Loucy (cell line): ENCODE results near the gene NCOA5.

Experiments used
- H2AFZ ChIP-seq: fragments of 200-600 bp; sonication (generic); 2 replicates; pipeline ENCODE4 v1.6.0; 2016; ENCODE audit warnings: antibody characterized with exemption, mild to moderate bottlenecking, low read length, moderate library complexity
- H3F3A ChIP-seq: fragments of 200-600 bp; 2 replicates; pipeline ENCODE4 v1.6.0; 2016; ENCODE audit warnings: antibody characterized with exemption, low read depth, mild to moderate bottlenecking
- H3K27me3 ChIP-seq: fragments of 200-600 bp; sonication (generic); 2 replicates; pipeline ENCODE4 v1.6.1; 2014; ENCODE audit warnings: low read length, mild to moderate bottlenecking; ENCODE audit not compliant: insufficient read depth, poor library complexity, severe bottlenecking
- H3K36me3 ChIP-seq: fragments of 200-600 bp; sonication (generic); 2 replicates; pipeline ENCODE4 v1.6.1; 2016; ENCODE audit warnings: low read length; ENCODE audit not compliant: insufficient read depth
- H3K4me1 ChIP-seq: fragments of 200-600 bp; sonication (generic); 2 replicates; pipeline ENCODE4 v1.5.1; 2014; ENCODE audit warnings: low read length, mild to moderate bottlenecking; ENCODE audit not compliant: insufficient read depth, poor library complexity, severe bottlenecking
- H3K4me2 ChIP-seq: fragments of 200-600 bp; sonication (generic); 2 replicates; pipeline ENCODE4 v1.6.0; 2014; ENCODE audit warnings: antibody characterized with exemption, low read length, low read depth, mild to moderate bottlenecking; ENCODE audit not compliant: poor library complexity, severe bottlenecking
- H3K4me3 ChIP-seq: fragments of 200-600 bp; sonication (generic); 2 replicates; pipeline ENCODE4 v1.5.1; 2014; ENCODE audit warnings: low read length, mild to moderate bottlenecking, mixed read lengths; ENCODE audit not compliant: poor library complexity, severe bottlenecking
- H3K79me2 ChIP-seq: fragments of 200-600 bp; sonication (generic); 2 replicates; pipeline ENCODE4 v1.6.1; 2014; ENCODE audit warnings: low read length; ENCODE audit not compliant: insufficient read depth
- H3K9ac ChIP-seq: fragments of 200-600 bp; sonication (generic); 2 replicates; pipeline ENCODE4 v1.6.0; 2014; ENCODE audit warnings: mild to moderate bottlenecking, low read depth, low read length, moderate library complexity; ENCODE audit not compliant: poor library complexity, severe bottlenecking
- H3K9me2 ChIP-seq: fragments of 200-600 bp; sonication (generic); replicated peaks from 2 replicates; pipeline ENCODE4 v1.6.1; 2016; ENCODE audit warnings: low read depth, low read length, mixed read lengths
- H3K9me3 ChIP-seq: fragments of 200-600 bp; sonication (generic); 2 replicates; pipeline ENCODE4 v1.6.1; 2014; ENCODE audit warnings: mild to moderate bottlenecking, antibody characterized with exemption, low read length, low read depth; ENCODE audit not compliant: insufficient read depth
- H4K20me1 ChIP-seq: fragments of 200-600 bp; sonication (generic); 2 replicates; pipeline ENCODE4 v1.6.0; 2014; ENCODE audit warnings: antibody characterized with exemption, low read length, mild to moderate bottlenecking; ENCODE audit not compliant: insufficient read depth, poor library complexity, severe bottlenecking
- EZH2phosphoT487 ChIP-seq: fragments of 200-600 bp; IDR thresholded peaks from 2 replicates; pipeline ENCODE4 v1.6.1; 2018; ENCODE audit warnings: antibody characterized with exemption, mild to moderate bottlenecking, moderate library complexity, borderline replicate concordance
- TF ChIP-seq, protein P1 (sequence below): fragments of 200-600 bp; sonication (generic); conservative IDR thresholded peaks from 2 replicates; pipeline ENCODE4 v1.5.1; 2014; ENCODE audit warnings: mild to moderate bottlenecking, antibody characterized with exemption, low read length

The NCOA5 gene

DNA sequence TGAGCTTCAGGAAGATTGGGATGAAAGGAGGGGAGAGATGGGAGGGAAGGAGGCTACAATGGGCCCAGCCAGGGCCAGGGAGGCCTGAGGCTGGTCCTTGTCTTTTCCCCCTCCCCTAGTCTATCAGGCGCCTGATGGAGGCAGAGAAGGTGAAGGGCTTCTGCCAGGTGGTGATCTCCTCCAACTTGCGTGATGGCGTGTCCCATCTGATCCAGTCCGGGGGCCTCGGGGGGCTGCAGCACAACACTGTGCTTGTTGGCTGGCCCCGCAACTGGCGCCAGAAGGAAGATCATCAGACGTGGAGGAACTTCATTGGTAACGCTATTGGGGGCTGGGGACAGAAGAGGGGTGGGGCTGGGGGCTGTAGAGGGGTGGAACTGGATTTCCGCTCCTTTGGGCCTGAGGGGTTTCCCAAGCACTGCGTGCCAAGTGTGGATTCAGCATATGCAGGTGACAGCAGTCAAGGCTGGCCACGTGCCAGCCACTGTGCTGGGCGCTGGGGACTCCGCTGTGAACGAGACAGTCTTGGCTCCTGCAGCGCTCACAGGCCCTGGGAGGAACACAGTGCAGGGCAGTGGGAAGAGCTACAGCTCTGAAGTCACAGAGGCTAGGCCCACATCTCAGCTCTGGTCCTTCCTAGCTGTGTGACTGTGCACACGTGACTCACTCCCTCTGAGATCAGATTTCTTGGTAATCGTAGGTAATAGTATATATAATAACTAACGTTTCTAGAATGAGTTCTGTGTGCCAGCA, 38.0 kb downstream of the NCOA5 start:
- no peaks in the 10 kb centered on the region for H3F3A ChIP-seq
- no peak overlapping the region for H3K4me3 ChIP-seq
- no peaks in the 10 kb centered on the region for H4K20me1 ChIP-seq
- H3K9me2 ChIP-seq, result no peaks in the 10 kb centered on the region
- H3K4me2 ChIP-seq, result no peak overlapping the region
- no peak overlapping the region for H3K9ac ChIP-seq
- H2AFZ ChIP-seq, result no peak overlapping the region
- H3K36me3 ChIP-seq, result no peaks in the 10 kb centered on the region
- no peaks in the 10 kb centered on the region for H3K79me2 ChIP-seq
- TF ChIP-seq, protein P1, sequence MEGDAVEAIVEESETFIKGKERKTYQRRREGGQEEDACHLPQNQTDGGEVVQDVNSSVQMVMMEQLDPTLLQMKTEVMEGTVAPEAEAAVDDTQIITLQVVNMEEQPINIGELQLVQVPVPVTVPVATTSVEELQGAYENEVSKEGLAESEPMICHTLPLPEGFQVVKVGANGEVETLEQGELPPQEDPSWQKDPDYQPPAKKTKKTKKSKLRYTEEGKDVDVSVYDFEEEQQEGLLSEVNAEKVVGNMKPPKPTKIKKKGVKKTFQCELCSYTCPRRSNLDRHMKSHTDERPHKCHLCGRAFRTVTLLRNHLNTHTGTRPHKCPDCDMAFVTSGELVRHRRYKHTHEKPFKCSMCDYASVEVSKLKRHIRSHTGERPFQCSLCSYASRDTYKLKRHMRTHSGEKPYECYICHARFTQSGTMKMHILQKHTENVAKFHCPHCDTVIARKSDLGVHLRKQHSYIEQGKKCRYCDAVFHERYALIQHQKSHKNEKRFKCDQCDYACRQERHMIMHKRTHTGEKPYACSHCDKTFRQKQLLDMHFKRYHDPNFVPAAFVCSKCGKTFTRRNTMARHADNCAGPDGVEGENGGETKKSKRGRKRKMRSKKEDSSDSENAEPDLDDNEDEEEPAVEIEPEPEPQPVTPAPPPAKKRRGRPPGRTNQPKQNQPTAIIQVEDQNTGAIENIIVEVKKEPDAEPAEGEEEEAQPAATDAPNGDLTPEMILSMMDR, result no peak
- TF ChIP-seq EZH2phosphoT487, result no peak
- H3K4me1 ChIP-seq, result no peaks in the 10 kb centered on the region
- H3K9me3 ChIP-seq, result no peaks in the 10 kb centered on the region
- H3K27me3 ChIP-seq, result no peaks in the 10 kb centered on the region

DNA sequence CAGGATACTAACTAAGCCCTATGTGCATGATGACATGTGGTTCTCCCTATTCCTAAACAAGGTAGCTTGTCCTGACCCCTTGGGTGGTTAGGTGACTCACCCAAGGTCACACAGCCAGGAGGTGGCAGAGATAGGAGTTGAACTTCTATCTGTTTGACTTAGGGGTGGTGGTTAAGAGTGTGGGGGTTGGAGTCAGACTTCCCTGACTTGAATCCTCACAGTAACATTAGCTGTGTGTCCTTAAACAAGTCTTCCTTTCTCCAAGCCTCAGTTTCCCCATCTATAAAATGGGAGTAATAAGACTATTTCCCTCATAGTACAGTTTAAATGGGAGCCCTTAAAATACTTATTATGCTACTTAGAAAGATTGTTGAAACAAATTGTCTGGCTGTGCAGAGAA, 38.9 kb downstream of the NCOA5 start:
- H3K4me3 ChIP-seq, result no peak overlapping the region
- H4K20me1 ChIP-seq, result no peaks in the 10 kb centered on the region
- no peaks in the 10 kb centered on the region for H3K9me2 ChIP-seq
- no peaks in the 10 kb centered on the region for H3K4me1 ChIP-seq
- H3K79me2 ChIP-seq, result no peaks in the 10 kb centered on the region
- no peaks in the 10 kb centered on the region for H3F3A ChIP-seq
- no peaks in the 10 kb centered on the region for H3K27me3 ChIP-seq
- H3K9ac ChIP-seq, result no peak overlapping the region
- H3K4me2 ChIP-seq, result no peak overlapping the region
- no peaks in the 10 kb centered on the region for H3K9me3 ChIP-seq
- H3K36me3 ChIP-seq, result no peaks in the 10 kb centered on the region
- H2AFZ ChIP-seq, result no peak overlapping the region
- TF ChIP-seq, protein P1, result no peak
- no peak for TF ChIP-seq EZH2phosphoT487

DNA sequence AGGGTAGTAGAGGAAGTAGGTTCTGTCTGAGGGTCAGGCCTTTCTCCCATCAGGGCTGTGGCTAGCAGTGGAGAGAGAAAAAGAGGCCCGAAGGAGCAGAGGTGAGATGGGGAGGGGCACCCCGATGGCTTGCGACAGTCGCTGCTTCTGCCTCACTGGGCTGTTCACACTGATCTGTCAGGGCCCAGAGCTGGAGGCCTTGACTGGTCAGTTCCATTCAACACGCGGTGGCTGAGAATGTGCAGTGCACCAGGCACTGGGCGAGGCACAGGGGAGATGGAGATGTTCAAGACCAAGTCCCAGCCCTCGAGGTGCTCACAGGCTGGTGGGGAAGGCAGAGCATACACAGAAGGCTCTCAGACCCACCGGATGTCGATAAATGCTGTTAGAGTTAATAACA, 39.3 kb downstream of the NCOA5 start:
- Histone ChIP-seq H3K4me1 (no peaks in the 10 kb centered on the region), H3K9me3 (no peaks in the 10 kb centered on the region), H2AFZ (no peak overlapping the region), H3K79me2 (no peaks in the 10 kb centered on the region), H3F3A (no peaks in the 10 kb centered on the region), H3K4me2 (no peak overlapping the region), H3K9ac (no peak overlapping the region), H3K27me3 (no peaks in the 10 kb centered on the region), H3K4me3 (no peak overlapping the region), H4K20me1 (no peaks in the 10 kb centered on the region), H3K9me2 (no peaks in the 10 kb centered on the region), H3K36me3 (no peaks in the 10 kb centered on the region)
- no peak for TF ChIP-seq EZH2phosphoT487
- TF ChIP-seq, protein P1, result no peak
